Endothelial cell of umbilical vein (primary cell): ENCODE results near the gene OCA2. TPM values are rescaled to one million over a fixed set of nuclear protein-coding genes. Genes with fewer than 3 reads are reported as not detected.

Source experiments
- BruUV-seq: library from RNA; stranded (reverse); fragments of 400-500 nt; replicated peaks from 2 replicates; lab custom pipeline; 2021; lab: Mats Ljungman, UMichigan
- CTCF ChIA-PET: fragments of 300-600, 350-600 bp; sonication (Branson Sonifier 250); formaldehyde crosslinking; loops from one replicate; lab custom pipeline; 2021; ENCODE audit warnings: antibody characterized with exemption, inconsistent platforms; lab: Charles Lee
- POLR2A ChIA-PET: fragments of 300-600, 350-600 bp; sonication (Branson Sonifier 250); formaldehyde crosslinking; loops from one replicate; lab custom pipeline; 2021; ENCODE audit warnings: antibody characterized with exemption, inconsistent platforms; lab: Charles Lee
- DNase-seq: peaks from one replicate; pipeline ENCODE4 v3.0.0-alpha.2; 2011; ENCODE audit warnings: low read depth, low spot score
- FAIRE-seq: peaks from 2 replicates; lab custom pipeline; 2011; peaks lifted over from hg19 to GRCh38; lab: Jason Lieb, UNC
- H2AFZ ChIP-seq: 2 replicates; pipeline ENCODE4 v1.6.0; 2012; ENCODE audit warnings: low read depth, low read length, control low read depth, inconsistent platforms
- H3K27ac ChIP-seq: 2 replicates; pipeline ENCODE4 v1.5.1; 2011; ENCODE audit warnings: low read depth, mild to moderate bottlenecking, control low read depth, low read length, moderate library complexity; ENCODE audit not compliant: insufficient read depth
- H3K27me3 ChIP-seq, 2 experiments: 2 replicates each; pipeline versions ENCODE4 v1.6.0 to v1.6.1; 2011; ENCODE audit warnings: low read length in 2 of 2, mixed read lengths in 1 of 2; ENCODE audit not compliant: control insufficient read depth in 2 of 2, insufficient read depth in 2 of 2
- H3K36me3 ChIP-seq, 2 experiments: 2 replicates in 1 of 2; 3 replicates in 1 of 2; pipeline ENCODE4 v1.5.1; 2011; ENCODE audit warnings: low read length in 2 of 2, mild to moderate bottlenecking in 1 of 2, moderate library complexity in 1 of 2; ENCODE audit not compliant: control insufficient read depth in 2 of 2, insufficient read depth in 2 of 2; ENCODE audit errors: extremely low read depth in 1 of 2
- H3K4me1 ChIP-seq: 3 replicates; pipeline ENCODE4 v1.5.1; 2011; ENCODE audit warnings: mild to moderate bottlenecking, low read length; ENCODE audit not compliant: control insufficient read depth, insufficient read depth; ENCODE audit errors: extremely low read depth
- H3K4me2 ChIP-seq: 2 replicates; pipeline ENCODE4 v1.6.1; 2011; ENCODE audit warnings: low read length, control low read depth, mixed read lengths; ENCODE audit not compliant: insufficient read depth
- H3K4me3 ChIP-seq, 3 experiments: fragments of 200-600 bp in 1 of 3; sonication (generic), shearing (Covaris generic) in 1 of 3; replicated peaks in 1 of 3; 2 replicates each; pipeline ENCODE4 v1.5.1; 2011 to 2016; ENCODE audit warnings: control low read depth in 3 of 3, low read length in 3 of 3, mild to moderate bottlenecking in 2 of 3, inconsistent platforms in 1 of 3, low read depth in 1 of 3, moderate library complexity in 1 of 3; ENCODE audit not compliant: insufficient read depth in 1 of 3
- H3K79me2 ChIP-seq: 2 replicates; pipeline ENCODE4 v1.6.0; 2012; ENCODE audit warnings: low read length, inconsistent platforms; ENCODE audit not compliant: control insufficient read depth, insufficient read depth
- H3K9ac ChIP-seq: replicated peaks from 2 replicates; pipeline ENCODE3; 2011; ENCODE audit warnings: low read length, control low read depth; ENCODE audit not compliant: insufficient read depth; ENCODE audit errors: extremely low read depth
- H3K9me1 ChIP-seq: replicated peaks from 3 replicates; pipeline ENCODE4 v1.6.0; 2011; ENCODE audit warnings: mild to moderate bottlenecking, low read length; ENCODE audit not compliant: control insufficient read depth, insufficient read depth; ENCODE audit errors: extremely low read depth
- H3K9me3 ChIP-seq: replicated peaks from 2 replicates; pipeline ENCODE4 v1.5.1; 2012; ENCODE audit warnings: low read length, inconsistent platforms; ENCODE audit not compliant: control insufficient read depth, insufficient read depth
- H4K20me1 ChIP-seq: replicated peaks from 2 replicates; pipeline ENCODE3; 2011; ENCODE audit warnings: mild to moderate bottlenecking, low read length; ENCODE audit not compliant: control insufficient read depth, insufficient read depth; ENCODE audit errors: extremely low read depth
- CTCF ChIP-seq, 2 donors: IDR thresholded peaks; 1 replicate in 1 of 2; 2 replicates in 1 of 2; pipeline ENCODE4 v1.5.1; 2011; ENCODE audit warnings: low read length in 2 of 2, mild to moderate bottlenecking in 2 of 2, moderate library complexity in 2 of 2, control low read depth in 1 of 2, inconsistent platforms in 1 of 2, low read depth in 1 of 2; ENCODE audit not compliant: insufficient read depth in 1 of 2; ENCODE audit errors: extremely low read depth in 1 of 2
- EZH2 ChIP-seq: IDR thresholded peaks from 2 replicates; pipeline ENCODE4 v1.6.1; 2012; ENCODE audit warnings: borderline replicate concordance, low read depth, mild to moderate bottlenecking, moderate library complexity, low read length, inconsistent platforms; ENCODE audit not compliant: severe bottlenecking
- FOS ChIP-seq: IDR thresholded peaks from 2 replicates; pipeline ENCODE4 v1.6.1; 2011; ENCODE audit warnings: mild to moderate bottlenecking, low read length, moderate library complexity, borderline replicate concordance; ENCODE audit not compliant: insufficient read depth
- GATA2 ChIP-seq: IDR thresholded peaks from 2 replicates; pipeline ENCODE4 v1.7.0; 2011; ENCODE audit warnings: low read depth, mild to moderate bottlenecking, moderate library complexity, mixed read lengths, low read length; ENCODE audit not compliant: insufficient read length, insufficient read depth
- JUN ChIP-seq: IDR thresholded peaks from 2 replicates; pipeline ENCODE4 v1.6.1; 2011; ENCODE audit warnings: borderline replicate concordance, low read depth; ENCODE audit not compliant: insufficient read length, insufficient read depth
- MAX ChIP-seq: IDR thresholded peaks from 2 replicates; pipeline ENCODE4 v1.6.1; 2011; ENCODE audit not compliant: insufficient read depth, insufficient read length
- MYC ChIP-seq: IDR thresholded peaks from one replicate; pipeline ENCODE4 v1.6.1; 2011; ENCODE audit warnings: mild to moderate bottlenecking, low read depth, low read length
- POLR2A ChIP-seq: IDR thresholded peaks from 2 replicates; pipeline ENCODE4 v1.6.1; 2012; ENCODE audit warnings: low read depth, mild to moderate bottlenecking, control low read depth, low read length
- POLR2AphosphoS5 ChIP-seq: IDR thresholded peaks from 2 replicates; pipeline ENCODE4 v1.6.1; 2012; ENCODE audit warnings: low read depth, mild to moderate bottlenecking, control low read depth, low read length, moderate library complexity; ENCODE audit not compliant: insufficient read depth
- dilution Hi-C: fragments of 300-500 bp; cut with MboI; formaldehyde crosslinking; loops from one replicate; pipeline ENCODE4 v1.15.0; 2019; ENCODE audit warnings: low sequenced_read_pairs; ENCODE audit not compliant: extremely low pct_ligation_motif_present
- intact Hi-C: fragments of 100-400 bp; cut with micrococcal nuclease; formaldehyde crosslinking; loops from one replicate; pipeline ENCODE4 v1.10.0; 2022
- polyA plus RNA-seq, 4 experiments: library from polyadenylated mRNA; depleted of rRNA in 3 of 4; stranded (reverse) in 3 of 4; unstranded in 1 of 4; fragments of >200 nt; gene quantifications; 2 replicates each; pipeline versions ENCODE4 v1.2.1 to v1.2.3, GENCODE V29; 2011 to 2012; ENCODE audit warnings: missing spikeins in 1 of 4
- total RNA-seq: library from RNA; stranded (reverse); gene quantifications from 2 replicates; pipeline ENCODE4 v1.2.3, GENCODE V29; 2021

OCA2 gene
- total and polyA plus RNA-seq, 2 donors (not counting 3 experiments of a cell fraction or from before 2014, with no cell fraction given): not detected

- no peak overlapping the region for H3K27ac ChIP-seq
- no peaks in the 10 kb centered on the region for H3K79me2 ChIP-seq
- no peaks in the 10 kb centered on the region for H3K36me3 ChIP-seq
- no peak for TF ChIP-seq MAX
- no peak for TF ChIP-seq MYC
- TF ChIP-seq FOS: no peak
- no peak for TF ChIP-seq CTCF (IDR thresholded peaks at IDR 0.05; ENCODE audit: extremely low read depth in 1 of 2, insufficient read depth in 1 of 2, low read depth in 1 of 2, low read length in 2 of 2)
- TF ChIP-seq GATA2: no peak
- TF ChIP-seq JUN: no peak
- TF ChIP-seq EZH2: no peak
- TF ChIP-seq POLR2A: no peak
- no peak for TF ChIP-seq POLR2AphosphoS5
- H3K4me3 ChIP-seq: no peak overlapping the region
- H4K20me1 ChIP-seq: no peaks in the 10 kb centered on the region
- no TSS peak for BruUV-seq
- intact Hi-C loops: no loop called here
- DNase-seq (no peak), FAIRE-seq (no peak)
- no peaks in the 10 kb centered on the region for H3K9me1 ChIP-seq
- ChIA-PET POLR2A (no interaction called here), CTCF (no interaction called here)
- dilution Hi-C loops: no loop called here
- H3K9ac ChIP-seq: no peak overlapping the region
- H3K27me3 ChIP-seq: no peaks in the 10 kb centered on the region
- no peak overlapping the region for H2AFZ ChIP-seq
- H3K9me3 ChIP-seq: peaks cover 2% of the 10 kb centered on the region
- no peaks in the 10 kb centered on the region for H3K4me1 ChIP-seq
- no peak overlapping the region for H3K4me2 ChIP-seq
Measured at GRCh38 chr15:27961801-27962200, 137.3 kb downstream of the OCA2 start.
